Right lobe of liver (tissue), 4 donors: ENCODE measurements around the gene GPX7.

Experiments used
- CTCF ChIP-seq, 4 donors: fragments of 200-600 bp in 3 of 4; fragments of 450-650 bp in 1 of 4; IDR thresholded peaks; one replicate each; pipeline versions ENCODE4 v1.5.1 to v1.8.0; 2016 to 2022; ENCODE audit warnings: antibody characterized with exemption in 4 of 4, mild to moderate bottlenecking in 2 of 4
- POLR2A ChIP-seq: fragments of 450-650 bp; IDR thresholded peaks from one replicate; pipeline ENCODE4 v1.6.1; 2017; ENCODE audit warnings: antibody characterized with exemption, mild to moderate bottlenecking
- donor health status: DM: no; HTN: no; CAD: no.
- donor health status: DM: no; HTN: no; CAD: no.
- donor health status: DM: no; HTN: yes; CAD: no.

- no peak for TF ChIP-seq CTCF (IDR thresholded peaks at IDR 0.05)
- no peak for TF ChIP-seq POLR2A
Observed at GRCh38 chr1:52634111-52634510, 31.9 kb downstream of the GPX7 start.
